Parathyroid adenoma (tissue), 2 donors: Measurements from ENCODE around the gene RIPK4.
"Not testable (repeated sequence)": the region's sequence is repeated elsewhere in the genome, so short reads cannot be mapped to it uniquely, and the experiment has no call there.

Experiments used
- H2AFZ ChIP-seq: fragments of 300-600 bp; sonication (generic); one replicate; pipeline ENCODE4 v1.7.0; 2017; ENCODE audit warnings: antibody characterized with exemption, mild to moderate bottlenecking
- H3K27ac ChIP-seq: fragments of 300-600 bp; sonication (generic); one replicate; pipeline ENCODE4 v1.7.0; 2017
- H3K27me3 ChIP-seq: fragments of 300-600 bp; sonication (generic); one replicate; pipeline ENCODE4 v1.7.0; 2017; ENCODE audit warnings: low read length; ENCODE audit not compliant: control insufficient read depth, insufficient read depth
- H3K36me3 ChIP-seq: fragments of 300-600 bp; sonication (generic); one replicate; pipeline ENCODE4 v1.7.0; 2017; ENCODE audit warnings: low read length; ENCODE audit not compliant: control insufficient read depth, insufficient read depth
- H3K4me1 ChIP-seq: fragments of 300-600 bp; sonication (generic); one replicate; pipeline ENCODE4 v1.7.0; 2017; ENCODE audit warnings: control low read depth
- H3K4me2 ChIP-seq: fragments of 300-600 bp; sonication (generic); one replicate; pipeline ENCODE4 v1.7.0; 2017; ENCODE audit warnings: low read length
- H3K4me3 ChIP-seq: fragments of 300-600 bp; sonication (generic); one replicate; pipeline ENCODE4 v1.7.0; 2017; ENCODE audit warnings: low read depth, low read length
- H3K79me2 ChIP-seq: fragments of 300-600 bp; sonication (generic); one replicate; pipeline ENCODE4 v1.7.0; 2017; ENCODE audit warnings: control low read depth
- H3K9ac ChIP-seq: fragments of 300-600 bp; sonication (generic); one replicate; pipeline ENCODE4 v1.7.0; 2017; ENCODE audit warnings: mild to moderate bottlenecking
- H3K9me3 ChIP-seq: fragments of 300-600 bp; sonication (generic); one replicate; pipeline ENCODE4 v1.7.0; 2017; ENCODE audit warnings: low read length; ENCODE audit not compliant: control insufficient read depth
- TF ChIP-seq, protein P1 (sequence below): fragments of 300-600 bp; sonication (generic); IDR thresholded peaks from one replicate; pipeline ENCODE4 v1.7.0; 2017; ENCODE audit warnings: antibody characterized with exemption, mild to moderate bottlenecking
- donor health status: primary hyperparathyroidism.

RIPK4 gene

DNA sequence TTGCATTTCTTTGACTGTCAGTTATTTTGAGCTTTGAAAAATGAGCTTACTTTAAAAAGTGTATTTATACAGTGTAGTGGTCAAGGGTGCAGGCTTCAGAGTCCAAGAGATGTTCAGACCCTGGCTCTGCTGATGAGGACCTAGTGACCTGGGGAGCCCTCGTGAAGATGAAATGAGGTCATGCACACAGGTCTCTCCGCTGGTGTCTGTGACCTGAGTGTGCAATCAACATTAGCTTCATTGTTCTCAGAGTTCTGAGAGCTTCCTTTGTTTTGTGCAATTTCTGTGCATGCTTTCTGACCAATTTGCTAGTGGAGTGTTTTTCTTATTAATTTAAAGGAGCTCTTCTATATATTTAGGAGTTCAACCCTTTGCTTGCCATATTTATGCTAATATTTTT lies 71.3 kb downstream of the RIPK4 start:
- no peak overlapping the region for H3K27ac ChIP-seq
- no peaks in the 10 kb centered on the region for H3K27me3 ChIP-seq
- no peak overlapping the region for H3K9ac ChIP-seq
- TF ChIP-seq, protein P1, sequence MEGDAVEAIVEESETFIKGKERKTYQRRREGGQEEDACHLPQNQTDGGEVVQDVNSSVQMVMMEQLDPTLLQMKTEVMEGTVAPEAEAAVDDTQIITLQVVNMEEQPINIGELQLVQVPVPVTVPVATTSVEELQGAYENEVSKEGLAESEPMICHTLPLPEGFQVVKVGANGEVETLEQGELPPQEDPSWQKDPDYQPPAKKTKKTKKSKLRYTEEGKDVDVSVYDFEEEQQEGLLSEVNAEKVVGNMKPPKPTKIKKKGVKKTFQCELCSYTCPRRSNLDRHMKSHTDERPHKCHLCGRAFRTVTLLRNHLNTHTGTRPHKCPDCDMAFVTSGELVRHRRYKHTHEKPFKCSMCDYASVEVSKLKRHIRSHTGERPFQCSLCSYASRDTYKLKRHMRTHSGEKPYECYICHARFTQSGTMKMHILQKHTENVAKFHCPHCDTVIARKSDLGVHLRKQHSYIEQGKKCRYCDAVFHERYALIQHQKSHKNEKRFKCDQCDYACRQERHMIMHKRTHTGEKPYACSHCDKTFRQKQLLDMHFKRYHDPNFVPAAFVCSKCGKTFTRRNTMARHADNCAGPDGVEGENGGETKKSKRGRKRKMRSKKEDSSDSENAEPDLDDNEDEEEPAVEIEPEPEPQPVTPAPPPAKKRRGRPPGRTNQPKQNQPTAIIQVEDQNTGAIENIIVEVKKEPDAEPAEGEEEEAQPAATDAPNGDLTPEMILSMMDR, result no peak
- no peak overlapping the region for H2AFZ ChIP-seq
- H3K36me3 ChIP-seq, result no peaks in the 10 kb centered on the region
- no peak overlapping the region for H3K4me3 ChIP-seq
- H3K79me2 ChIP-seq, result no peaks in the 10 kb centered on the region
- H3K9me3 ChIP-seq, result no peaks in the 10 kb centered on the region
- H3K4me1 ChIP-seq, result no peaks in the 10 kb centered on the region
- no peak overlapping the region for H3K4me2 ChIP-seq

DNA sequence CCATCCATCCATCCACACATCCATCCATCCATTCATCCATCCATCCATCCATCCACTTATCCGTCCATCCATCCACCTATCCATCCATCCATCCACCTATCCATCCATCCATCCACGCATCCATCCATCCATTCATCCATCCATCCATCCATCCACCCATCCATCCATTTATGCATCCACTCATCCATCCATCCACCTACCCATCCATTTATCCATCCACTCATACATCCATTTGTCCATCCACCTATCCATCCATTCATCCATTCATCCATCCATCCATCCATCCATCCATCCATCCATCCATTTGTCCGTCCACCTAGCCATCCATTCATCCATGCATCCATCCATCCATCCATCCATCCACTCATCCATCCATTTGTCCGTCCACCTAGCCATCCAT lies 72.8 kb downstream of the RIPK4 start:
- not testable (repeated sequence) for H3K27ac ChIP-seq, H2AFZ ChIP-seq, H3K36me3 ChIP-seq

DNA sequence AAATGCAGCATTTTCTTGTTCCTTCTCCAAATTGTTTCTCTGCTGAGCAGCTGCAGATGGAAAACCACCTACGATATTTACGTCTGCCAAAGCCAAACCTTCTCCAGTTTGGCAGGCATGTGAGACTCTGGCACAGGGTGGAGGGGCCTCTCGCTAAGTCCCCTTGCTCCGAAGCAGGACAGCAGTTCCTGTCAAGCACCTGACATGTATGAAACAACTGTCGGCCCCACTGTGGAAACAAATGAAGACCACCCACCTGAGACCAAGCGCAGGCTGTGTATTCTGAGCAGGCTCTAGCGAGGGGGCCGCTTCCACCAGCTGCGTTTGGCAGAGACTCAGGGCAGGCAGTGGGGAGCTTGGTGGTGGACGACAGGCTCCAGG lies 74.7 kb downstream of the RIPK4 start:
- Histone ChIP-seq H3K27ac (no peak overlapping the region), H3K36me3 (no peaks in the 10 kb centered on the region), H3K4me2 (no peak overlapping the region), H3K9me3 (no peaks in the 10 kb centered on the region), H3K79me2 (no peaks in the 10 kb centered on the region), H2AFZ (no peak overlapping the region), H3K9ac (no peak overlapping the region), H3K4me1 (no peaks in the 10 kb centered on the region), H3K27me3 (no peaks in the 10 kb centered on the region), H3K4me3 (no peak overlapping the region)
- TF ChIP-seq, protein P1, result no peak

More for the DNA sequence above, 72.8 kb downstream of the RIPK4 start:
- H3K4me2 ChIP-seq, H3K4me3 ChIP-seq, H3K79me2 ChIP-seq, H3K9ac ChIP-seq, H3K9me3 ChIP-seq, H3K27me3 ChIP-seq, H3K4me1 ChIP-seq: not testable (repeated sequence)

DNA sequence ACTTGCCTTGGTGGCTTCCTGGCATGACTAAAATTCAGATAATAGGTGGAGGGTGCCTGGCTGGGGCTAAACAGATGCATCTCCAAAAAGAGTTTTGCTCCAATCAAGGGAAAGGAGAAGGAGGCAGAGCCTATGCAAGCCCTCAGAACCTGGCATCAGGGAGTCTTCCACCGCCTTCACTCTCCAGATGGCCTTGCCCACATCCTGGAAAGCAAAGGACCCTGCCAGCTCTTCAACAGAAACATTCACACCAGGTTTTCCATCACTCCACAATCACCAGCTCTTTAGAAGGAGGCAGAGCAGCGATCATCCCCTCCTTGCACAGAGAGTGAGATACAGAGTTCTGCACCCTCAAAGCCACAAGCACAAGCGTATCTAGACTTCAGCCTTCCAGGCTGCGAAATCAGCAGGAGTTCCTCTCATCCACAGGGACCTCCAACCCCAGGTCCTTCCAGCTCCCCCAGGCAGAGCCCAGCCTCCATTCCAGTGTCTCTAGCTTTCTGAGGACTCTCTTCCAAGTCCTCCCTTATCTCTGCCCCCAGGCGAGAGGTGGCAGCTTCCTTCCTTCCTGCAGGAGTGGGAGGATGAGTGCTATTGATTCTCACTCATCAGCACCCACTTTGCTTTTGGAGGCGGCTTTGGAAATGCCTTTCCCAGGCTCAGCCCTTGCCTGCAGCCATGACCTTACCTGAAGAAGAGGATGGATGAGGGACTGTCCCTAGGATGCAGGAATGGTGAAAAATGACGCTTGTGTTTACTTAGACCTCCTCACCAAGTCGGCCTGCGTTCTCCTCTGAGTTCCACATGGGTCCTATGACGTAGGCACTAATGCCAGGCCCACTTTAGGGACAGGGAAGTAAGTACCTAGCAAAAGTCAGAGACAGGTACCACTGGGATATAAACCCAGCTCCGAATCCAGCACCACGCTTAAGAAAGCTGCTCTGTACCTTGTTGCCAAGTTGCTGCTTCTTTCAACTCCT lies 75.4 kb downstream of the RIPK4 start:
- H3K36me3 ChIP-seq, result no peaks in the 10 kb centered on the region
- no peaks in the 10 kb centered on the region for H3K79me2 ChIP-seq
- no peak overlapping the region for H3K27ac ChIP-seq
- H3K4me3 ChIP-seq, result no peak overlapping the region
- no peaks in the 10 kb centered on the region for H3K27me3 ChIP-seq
- no peak overlapping the region for H3K4me2 ChIP-seq
- TF ChIP-seq, protein P1, result no peak
- peaks cover 1% of the 10 kb centered on the region for H3K4me1 ChIP-seq
- H3K9me3 ChIP-seq, result no peaks in the 10 kb centered on the region
- H3K9ac ChIP-seq, result no peak overlapping the region
- H2AFZ ChIP-seq, result no peak overlapping the region
